GM19395 (cell line): ENCODE measurements around the gene BTBD16.

Experiments used
- ATAC-seq: cut with Tn5 transposase; IDR thresholded peaks from one replicate; pipeline ENCODE4 v1.9.1; 2021; ENCODE audit warnings: mild to moderate bottlenecking, moderate library complexity; ENCODE audit not compliant: unreplicated experiment

BTBD16 gene

DNA sequence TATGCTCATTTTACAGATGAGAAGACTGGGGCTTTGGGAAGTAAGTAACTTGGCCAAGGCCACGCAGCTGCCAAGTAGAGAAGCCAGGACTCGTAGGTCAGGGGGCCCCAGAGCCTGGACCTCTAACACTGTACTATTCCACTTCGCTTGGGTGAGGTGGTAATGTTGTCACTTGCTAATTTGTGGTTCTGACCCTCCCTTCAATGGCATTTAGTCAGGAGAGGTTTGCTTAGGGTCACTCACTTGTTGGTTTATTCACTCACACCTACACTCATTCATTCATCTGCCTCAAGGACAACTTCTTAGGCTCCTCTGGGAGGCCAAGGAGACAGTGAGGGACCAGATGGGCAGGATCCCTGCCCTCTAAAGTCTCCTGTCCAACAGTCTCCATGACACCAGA lies 21.3 kb downstream of the BTBD16 start:
- no peak for ATAC-seq

GRCh38 chr10:122293156-122293960 lies 22.3 kb downstream of the BTBD16 start:
- no peak for ATAC-seq

GRCh38 chr10:122293961-122294380 lies 22.9 kb downstream of the BTBD16 start:
- no peak for ATAC-seq

GRCh38 chr10:122294511-122295450 lies 23.7 kb downstream of the BTBD16 start:
- ATAC-seq, result no peak

DNA sequence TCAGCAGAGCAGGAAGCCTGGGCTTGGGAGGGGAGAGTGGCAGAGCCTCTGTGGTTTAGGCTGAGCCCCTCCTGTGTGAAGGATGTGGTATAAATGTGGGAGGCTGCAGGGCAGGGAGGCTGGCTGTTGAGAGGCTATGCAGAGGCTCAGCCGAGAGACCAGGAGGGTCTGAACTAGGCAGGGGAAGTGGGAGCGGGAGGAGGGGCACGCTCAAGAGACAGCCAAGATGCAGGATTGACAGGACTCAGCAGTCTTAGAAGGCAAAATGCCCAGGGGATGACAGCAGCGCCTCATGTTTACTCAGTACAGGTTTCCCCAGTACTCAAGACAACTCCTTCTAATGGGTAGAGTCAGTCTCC lies 24.3 kb downstream of the BTBD16 start:
- no peak for ATAC-seq

DNA sequence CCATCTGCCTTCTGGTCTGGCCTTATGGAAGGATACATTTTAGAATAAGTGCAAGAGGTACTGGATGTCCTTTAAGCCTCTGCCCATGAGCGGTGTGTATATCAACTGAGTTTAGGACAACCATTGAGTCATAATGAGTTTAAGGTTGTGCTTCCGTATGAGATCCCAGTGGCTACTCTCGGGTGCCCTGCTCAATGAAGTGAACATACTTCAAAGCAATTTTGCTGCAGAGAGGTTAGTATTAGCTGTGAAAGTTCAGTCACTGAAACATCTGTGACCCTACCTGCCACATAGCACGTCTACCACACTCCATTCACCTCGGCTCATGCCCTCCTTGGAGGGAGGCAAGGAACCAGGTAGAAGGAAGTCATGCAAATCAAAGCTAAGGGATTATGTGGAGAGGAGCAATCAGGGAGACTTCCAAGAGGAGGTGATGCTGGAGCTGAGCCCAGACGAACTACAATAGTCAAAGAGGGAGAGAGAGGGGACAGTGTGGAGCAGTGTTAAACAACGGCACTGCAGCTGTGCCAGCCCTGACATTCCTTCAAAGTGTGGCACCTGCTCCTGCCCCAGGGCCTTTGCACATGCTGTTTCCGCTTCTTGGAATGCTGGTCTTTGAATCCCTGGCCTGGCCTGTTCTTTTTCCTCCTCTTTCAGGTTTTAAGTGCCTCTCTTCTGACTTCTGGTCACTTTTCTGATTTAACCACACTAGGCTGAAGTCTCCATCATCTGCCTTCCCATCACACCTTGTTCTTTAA lies 25.4 kb downstream of the BTBD16 start:
- no peak for ATAC-seq

DNA sequence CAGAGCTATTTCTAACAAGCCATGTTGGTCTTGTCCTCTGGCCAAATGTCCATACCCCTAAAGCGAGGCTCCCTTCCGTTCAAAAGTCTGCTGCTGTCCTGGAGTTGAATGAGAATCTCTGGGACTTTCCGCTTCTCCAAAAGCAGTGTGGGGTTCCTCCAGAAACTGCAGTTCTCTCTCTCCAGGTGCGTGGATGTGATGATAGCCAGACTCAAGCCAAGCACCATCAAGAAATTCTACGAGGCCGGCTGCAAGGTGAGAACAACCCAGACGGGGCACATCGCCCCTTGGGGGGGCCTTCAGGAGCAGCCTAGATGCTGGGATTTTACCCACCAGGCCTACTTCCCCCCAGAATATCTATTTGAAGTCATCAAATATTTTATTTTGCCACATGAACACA lies 26.5 kb downstream of the BTBD16 start:
- no peak for ATAC-seq

DNA sequence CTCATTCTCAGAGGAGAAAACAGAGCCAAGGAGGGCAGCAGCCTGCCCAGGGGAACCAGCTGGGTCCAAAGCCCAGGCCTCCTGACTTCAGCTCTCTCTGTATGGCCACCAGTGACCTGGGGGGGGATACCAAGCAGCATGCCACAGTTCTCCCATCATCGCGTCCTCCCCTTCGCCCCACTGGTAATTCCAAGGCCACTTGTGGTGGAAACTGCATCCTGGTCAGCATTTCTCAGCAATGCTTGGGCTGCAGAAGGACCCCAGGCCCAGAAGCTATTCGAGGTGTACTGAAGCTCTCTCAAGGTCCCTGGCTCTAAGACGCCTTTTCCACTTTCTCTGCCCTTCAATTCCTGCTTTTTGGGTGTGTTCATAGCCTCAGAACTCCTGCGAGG lies 27.1 kb downstream of the BTBD16 start:
- ATAC-seq, result no peak

DNA sequence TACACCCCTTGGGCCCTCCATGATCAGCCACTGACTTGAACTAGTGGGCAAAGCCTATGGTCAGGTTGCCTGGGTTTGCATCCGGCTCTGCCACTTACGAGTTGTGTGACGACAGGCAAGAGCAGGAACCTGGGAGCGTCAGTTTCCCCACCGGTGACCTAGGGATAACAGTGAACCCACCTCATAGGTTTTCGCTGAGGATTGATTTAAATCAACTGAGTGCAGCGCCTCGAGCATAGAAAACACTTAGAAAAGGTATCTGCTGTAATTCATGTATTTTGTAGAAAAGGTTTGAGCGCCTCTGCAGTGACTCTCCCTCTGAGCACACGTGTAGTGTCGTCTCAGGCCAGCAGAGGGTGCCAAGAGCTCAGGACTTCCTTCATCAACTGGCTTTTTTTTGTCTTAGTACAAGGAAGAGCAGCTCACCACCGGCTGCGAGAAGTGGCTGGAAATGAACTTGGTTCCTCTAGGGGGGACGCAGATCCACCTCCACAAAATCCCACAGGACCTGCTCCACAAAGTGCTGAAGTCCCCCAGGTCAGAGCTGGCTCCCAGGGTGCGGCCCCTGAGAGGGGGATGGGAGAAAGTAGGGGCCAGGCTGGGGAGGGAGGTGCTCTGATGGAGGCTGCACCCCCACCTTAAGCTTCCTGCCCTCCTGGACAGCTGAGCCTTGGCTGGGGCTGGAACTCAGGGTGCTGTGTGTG lies 27.7 kb downstream of the BTBD16 start:
- peak; percentile 86 for ATAC-seq

GRCh38 chr10:122299423-122300075 lies 28.5 kb downstream of the BTBD16 start:
- no peak for ATAC-seq

- no peak for ATAC-seq
Observed at GRCh38 chr10:122301055-122301810, 30.1 kb downstream of the BTBD16 start.

DNA sequence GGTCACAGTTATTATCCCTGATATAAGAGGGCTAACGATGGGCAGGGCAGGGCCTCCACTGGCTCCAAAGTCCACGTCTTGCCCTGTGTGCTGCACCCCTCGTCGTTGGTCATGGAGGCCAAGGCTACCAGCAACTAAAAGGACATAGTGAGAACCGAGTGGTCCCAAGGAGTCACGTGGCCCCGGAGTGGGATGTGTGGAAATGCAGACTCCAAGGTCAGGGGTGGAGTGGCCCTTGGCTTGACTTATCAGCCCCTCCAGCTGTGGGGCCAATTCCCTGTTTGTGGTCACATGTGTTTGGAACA lies 30.7 kb downstream of the BTBD16 start:
- ATAC-seq, result no peak

DNA sequence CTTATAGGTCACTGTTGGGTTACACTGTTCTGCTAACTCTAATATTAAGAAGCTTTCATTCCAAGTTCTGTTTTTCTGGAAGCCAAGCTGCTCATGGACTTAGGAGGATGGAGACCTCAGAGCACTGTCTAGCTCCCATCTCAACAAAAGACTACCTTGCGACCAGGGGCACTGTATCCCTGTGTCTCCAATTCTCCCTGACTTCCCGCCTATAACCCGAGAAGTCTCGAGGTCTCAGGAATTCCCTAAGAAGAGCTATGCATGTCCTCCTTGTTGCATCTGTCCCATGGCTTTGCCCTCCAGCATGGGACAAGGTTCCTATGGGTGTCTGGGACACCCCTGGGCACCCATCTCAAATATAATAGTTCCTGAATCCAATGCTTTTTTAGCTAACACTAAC lies 31.2 kb downstream of the BTBD16 start:
- ATAC-seq, result no peak

GRCh38 chr10:122303271-122304053 lies 32.4 kb downstream of the BTBD16 start:
- ATAC-seq, result no peak

DNA sequence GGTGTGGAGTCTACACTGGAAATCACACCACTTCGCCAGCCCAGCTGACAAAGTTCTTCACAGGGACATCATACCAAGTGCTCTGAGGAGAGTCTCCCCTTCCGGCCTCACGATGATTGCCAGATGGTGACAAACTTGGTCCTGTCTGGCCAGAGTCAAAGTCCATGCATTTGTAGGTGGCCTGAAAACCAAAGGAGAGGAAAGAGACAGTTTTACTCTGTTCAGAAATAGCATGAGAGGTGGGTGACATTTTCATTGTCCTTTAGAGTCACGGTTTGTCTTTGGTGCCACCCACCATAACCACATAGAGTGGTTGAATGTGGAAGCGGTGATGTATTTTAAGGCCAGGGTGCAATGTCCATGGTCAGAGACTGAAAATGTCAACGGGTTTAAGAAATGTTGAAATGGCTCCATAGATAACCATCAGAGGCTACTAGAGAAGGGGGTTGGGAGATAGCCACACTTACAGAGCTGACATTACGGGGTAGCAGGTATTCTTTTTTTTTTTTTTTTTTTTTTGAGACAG lies 33.0 kb downstream of the BTBD16 start:
- ATAC-seq, result no peak

DNA sequence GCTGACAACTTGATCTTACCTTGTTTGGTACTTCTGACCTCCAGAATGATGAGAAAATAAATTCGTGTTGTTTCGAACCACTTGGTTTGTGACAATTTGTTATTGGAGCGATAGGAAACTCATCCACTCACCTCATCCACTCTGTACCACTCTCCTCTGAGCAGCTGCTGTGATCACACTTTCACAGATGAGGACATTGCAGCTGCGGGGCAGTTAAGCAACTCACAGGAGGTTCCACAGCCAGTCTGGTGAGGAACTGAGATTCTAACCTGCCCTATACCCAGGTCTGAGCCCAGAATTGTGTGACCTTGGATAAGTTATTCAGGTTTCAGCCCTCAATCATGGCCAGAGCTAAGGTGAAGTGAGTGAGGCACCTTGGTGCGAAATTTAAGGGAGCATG lies 35.2 kb downstream of the BTBD16 start:
- ATAC-seq, result no peak

- ATAC-seq, result no peak
Observed at GRCh38 chr10:122306744-122307143, 35.6 kb downstream of the BTBD16 start.

DNA sequence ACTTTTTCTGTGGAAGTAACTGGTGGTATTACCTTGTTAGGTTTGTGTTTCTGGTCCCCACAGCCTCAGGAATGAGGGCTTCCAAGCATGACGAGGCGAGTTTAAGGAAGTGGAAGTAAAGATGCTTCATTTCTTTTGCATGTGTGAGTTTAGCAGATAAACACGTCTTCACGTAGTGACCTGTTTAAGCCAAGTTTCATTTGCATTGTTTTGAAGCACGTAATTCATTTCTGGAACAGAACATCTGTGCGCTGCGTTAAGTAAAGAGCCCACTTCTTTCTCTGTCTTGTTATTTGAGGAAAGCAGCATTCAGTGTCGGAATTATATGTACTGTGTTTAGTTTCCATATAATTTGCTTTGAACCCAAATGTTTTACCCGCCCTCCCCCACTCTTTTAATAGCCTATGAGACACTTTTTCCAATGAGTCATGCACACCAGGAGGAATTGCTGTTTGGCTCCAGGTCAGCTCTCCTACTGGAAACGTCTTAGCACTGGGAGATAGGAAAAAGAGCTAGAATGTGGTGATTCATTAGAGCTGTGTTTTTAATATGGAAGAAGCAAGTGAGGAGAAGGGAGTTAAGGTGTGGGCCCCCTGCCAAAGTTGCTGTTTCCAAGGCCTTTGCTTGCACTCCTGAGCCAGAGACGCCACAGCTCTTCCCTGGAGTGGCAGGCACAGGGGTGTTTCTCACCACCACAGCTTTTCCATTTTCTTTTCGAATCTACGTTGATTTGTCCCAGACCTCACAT lies 36.7 kb downstream of the BTBD16 start:
- ATAC-seq, result peak; percentile 88
